Right cardiac atrium (tissue), 5 donors: Measurements from ENCODE around the gene TKTL1. TPM values are rescaled to one million over a fixed set of nuclear protein-coding genes. Genes with fewer than 3 reads are reported as not detected.
"Not testable (repeated sequence)": the region's sequence is repeated elsewhere in the genome, so short reads cannot be mapped to it uniquely, and the experiment has no call there.

ENCODE experiments used
- ATAC-seq, 2 donors: fragments of 200-7000 bp; cut with Tn5 transposase; one replicate each; pipeline versions ENCODE4 v1.8.0 to v1.9.1; 2020; ENCODE audit warnings: moderate library complexity in 2 of 2, mild to moderate bottlenecking in 1 of 2
- DNase-seq, 3 donors: peaks; one replicate each; pipeline ENCODE4 v3.0.0-alpha.2; 2020
- H3K27ac ChIP-seq: one replicate; pipeline ENCODE4 v1.5.1; 2013; ENCODE audit warnings: mild to moderate bottlenecking, low read length, control low read depth, moderate library complexity
- H3K27me3 ChIP-seq: one replicate; pipeline ENCODE4 v1.6.1; 2013; ENCODE audit not compliant: control insufficient read depth, insufficient read depth
- H3K4me1 ChIP-seq: one replicate; pipeline ENCODE4 v1.6.1; 2013; ENCODE audit warnings: low read length; ENCODE audit not compliant: control insufficient read depth, insufficient read depth
- H3K4me3 ChIP-seq: one replicate; pipeline ENCODE4 v1.5.1; 2013; ENCODE audit warnings: low read length, control low read depth
- H3K9me3 ChIP-seq: one replicate; pipeline ENCODE4 v1.6.1; 2013; ENCODE audit warnings: low read length; ENCODE audit not compliant: control insufficient read depth
- WGBS: extraction: QIAGEN DNeasy Blood & Tissue Kit; methylation state at CpG from one replicate; pipeline ENCODE4 v1.1.7; 2013; 5-methylcytosine and 5-hydroxymethylcytosine counted together
- intact Hi-C, 4 donors: fragments of 100-400 bp; cut with DNase I; formaldehyde crosslinking; loops; one replicate each; pipeline versions ENCODE4 v1.11.0 to v1.14.0; 2022 to 2023
- long read RNA-seq, 4 donors: library from polyadenylated mRNA; unstranded; transcript quantifications; one replicate each; pipeline ENCODE4 v2.0.0, GENCODE V29; 2020 to 2021
- polyA plus RNA-seq: library from polyadenylated mRNA; stranded (reverse); fragments of 200-250 nt; gene quantifications from one replicate; pipeline ENCODE4 v1.2.3, GENCODE V29; 2013
- total RNA-seq, 4 donors: library from RNA; stranded (reverse); fragmentation: NEBNext Ultra II Directional; extraction: Animal tissue kit (Norgen Biotek cat#: 25700); gene quantifications; one replicate each; pipeline ENCODE4 v1.2.1, GENCODE V29; 2021
- donor health status: healthy with polysubstance abuse.
- donor health status: DM: no; HTN: yes; CAD: no.
- donor health status: DM: no; HTN: no; CAD: no.
- donor health status: DM: no; HTN: yes; CAD: no; lungs with severe emphysema.
- donor health status: DM: yes; HTN: yes; CAD: no.

The TKTL1 gene
- total RNA-seq (10 to 100 TPM in 1 of 4 donors, 1 to 10 TPM in 3; 5.5 to 11.9 (median 9.1) TPM), polyA plus RNA-seq (6.0 TPM)
- long read RNA-seq, donor 1, partial matches to known transcripts: 2 of 10 reads
- long read RNA-seq, donor 1, other reads (novel, unspliced or antisense): 8 of 10 reads
- long read RNA-seq, donor 2, partial matches to known transcripts: 1 of 5 reads
- long read RNA-seq, donor 2, other reads (novel, unspliced or antisense): 3 of 5 reads
- long read RNA-seq, donor 3, partial matches to known transcripts: 6 of 12 reads
- long read RNA-seq, donor 3, other reads (novel, unspliced or antisense): 3 of 12 reads
- long read RNA-seq, donor 4, partial matches to known transcripts: 1 of 3 reads
- long read RNA-seq, donor 4, other reads (novel, unspliced or antisense): 0 of 3 reads

DNA sequence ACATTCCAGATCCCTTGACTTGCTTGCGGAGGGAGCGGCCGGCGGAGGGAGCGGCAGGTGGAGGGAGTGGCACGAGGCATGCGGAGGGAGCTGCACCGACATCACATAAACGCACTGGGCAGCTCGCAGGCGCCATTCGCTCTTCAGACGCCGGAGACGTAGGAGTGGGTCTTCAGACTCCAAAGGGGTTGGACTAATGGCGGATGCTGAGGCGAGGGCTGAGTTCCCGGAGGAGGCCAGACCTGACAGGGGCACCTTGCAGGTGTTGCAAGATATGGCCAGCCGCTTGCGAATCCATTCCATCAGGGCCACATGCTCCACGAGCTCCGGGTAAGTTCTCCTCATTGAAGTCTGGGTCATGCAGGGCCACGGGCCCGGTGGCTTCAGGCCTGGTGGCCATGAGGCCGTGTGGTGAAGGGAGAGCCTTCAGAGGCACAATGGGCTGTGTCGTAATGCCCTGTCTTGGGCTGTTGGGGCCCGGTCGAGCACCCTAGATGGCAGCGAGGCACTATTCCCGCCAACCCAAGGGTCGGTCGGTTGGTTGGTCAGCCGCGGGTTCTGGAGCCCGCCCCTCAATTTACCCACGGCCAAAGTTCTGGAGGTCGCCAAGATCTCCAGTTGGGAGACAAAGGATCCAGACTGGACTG lies at the start of gene TKTL1:
TSS of gene TKTL1 (plus strand) at position 132 of the 647 bp plus-strand sequence. CDS start at position 197, 65 bp downstream.
- Histone ChIP-seq H3K4me3 (no peak within 1 kb of the TSS), H3K27ac (no peak within 1 kb of the TSS), H3K9me3 (no peaks in the 10 kb centered on the region), H3K4me1 (no peaks in the 10 kb centered on the region), H3K27me3 (no peaks in the 10 kb centered on the region)
- WGBS: 98% methylated on average over 37 of the region's 37 CpGs
- DNase-seq (no peak), ATAC-seq (no peak)
- intact Hi-C loops: no loop called here

GRCh38 chrX:154247377-154248045 lies 48.1 kb upstream of the TKTL1 start:
- H3K9me3 ChIP-seq, H3K27ac ChIP-seq, H3K27me3 ChIP-seq, intact Hi-C loops, DNase-seq, H3K4me1 ChIP-seq, H3K4me3 ChIP-seq: not testable (repeated sequence)
- no CpG with 5 or more reads among the region's 17 CpGs for WGBS
- peak; percentile 92 to 97 for ATAC-seq

GRCh38 chrX:154248076-154248475 lies 47.5 kb upstream of the TKTL1 start:
- H3K27me3 ChIP-seq, H3K4me3 ChIP-seq, DNase-seq, H3K27ac ChIP-seq, intact Hi-C loops, H3K9me3 ChIP-seq, H3K4me1 ChIP-seq: not testable (repeated sequence)
- WGBS: no CpG with 5 or more reads among the region's 10 CpGs
- ATAC-seq: peak in 1 of 2 donors; percentile 9

GRCh38 chrX:154257282-154257681 lies 38.3 kb upstream of the TKTL1 start, which contains the start of gene OPN1MW3:
Gene OPN1MW3 (plus strand): TSS chrX:154257582. CDS start chrX:154257620, 38 bp downstream.
- H3K27ac ChIP-seq, H3K4me1 ChIP-seq, H3K27me3 ChIP-seq, H3K9me3 ChIP-seq, DNase-seq, H3K4me3 ChIP-seq, intact Hi-C loops, ATAC-seq: not testable (repeated sequence)
- no CpG with 5 or more reads among the region's 17 CpGs for WGBS

GRCh38 chrX:154258711-154259110 lies 36.9 kb upstream of the TKTL1 start:
- DNase-seq, H3K27ac ChIP-seq, H3K9me3 ChIP-seq, H3K4me3 ChIP-seq, intact Hi-C loops, ATAC-seq, H3K4me1 ChIP-seq, H3K27me3 ChIP-seq: not testable (repeated sequence)
- WGBS: no CpG with 5 or more reads among the region's 10 CpGs

DNA sequence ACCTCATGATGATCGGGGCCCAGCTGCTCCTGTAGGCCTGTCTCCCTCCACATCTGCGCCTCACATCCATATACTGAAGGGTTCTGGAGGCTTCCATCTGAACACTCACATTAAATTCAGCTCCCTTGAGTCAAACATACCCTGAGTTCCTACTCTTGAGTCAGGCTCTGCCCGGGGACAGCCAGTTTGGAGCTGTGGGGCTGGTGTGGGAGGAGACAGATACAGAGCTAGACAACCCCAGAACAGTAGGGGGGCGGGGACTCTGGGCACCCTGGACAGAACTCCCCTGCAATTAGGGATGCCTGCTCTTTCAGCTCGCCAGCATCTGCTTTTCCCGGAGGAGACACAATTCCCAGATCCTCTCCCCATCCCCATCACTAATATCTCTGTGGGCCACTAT lies 32.5 kb upstream of the TKTL1 start:
- H3K4me3 ChIP-seq, DNase-seq, H3K27me3 ChIP-seq, ATAC-seq, H3K4me1 ChIP-seq, H3K9me3 ChIP-seq, H3K27ac ChIP-seq, intact Hi-C loops: not testable (repeated sequence)
- no CpG with 5 or more reads among the region's 6 CpGs for WGBS

DNA sequence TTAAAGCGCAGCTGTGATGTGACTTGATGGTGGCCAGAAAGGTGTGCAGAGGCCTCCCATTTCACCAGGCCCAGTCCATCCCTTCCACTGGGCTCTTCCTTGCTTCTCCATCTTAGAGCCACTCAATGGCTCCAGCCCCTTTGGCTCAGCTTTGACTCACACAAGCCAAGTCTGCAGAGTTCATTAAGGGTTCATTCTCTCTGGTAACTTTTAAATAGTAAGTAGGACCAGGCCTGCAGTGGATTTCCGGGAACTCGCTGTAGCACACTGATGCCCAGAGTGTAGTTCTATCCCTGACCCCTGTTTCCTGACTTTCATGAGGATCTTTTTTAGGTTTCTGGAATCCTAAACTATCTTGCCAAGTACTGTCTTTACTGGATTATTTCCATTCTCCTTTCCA lies 26.4 kb upstream of the TKTL1 start:
- DNase-seq, H3K27me3 ChIP-seq, intact Hi-C loops, H3K4me1 ChIP-seq, H3K9me3 ChIP-seq, H3K27ac ChIP-seq, H3K4me3 ChIP-seq: not testable (repeated sequence)
- peak; percentile 74 to 84 for ATAC-seq
- no CpG with 5 or more reads among the region's 3 CpGs for WGBS

- H3K4me1 ChIP-seq, intact Hi-C loops, H3K9me3 ChIP-seq, H3K4me3 ChIP-seq, H3K27me3 ChIP-seq, DNase-seq, H3K27ac ChIP-seq: not testable (repeated sequence)
- WGBS: no CpG with 5 or more reads among the region's 23 CpGs
- ATAC-seq: peak; percentile 91 to 98
Observed at GRCh38 chrX:154284489-154285338, 10.9 kb upstream of the TKTL1 start.

DNA sequence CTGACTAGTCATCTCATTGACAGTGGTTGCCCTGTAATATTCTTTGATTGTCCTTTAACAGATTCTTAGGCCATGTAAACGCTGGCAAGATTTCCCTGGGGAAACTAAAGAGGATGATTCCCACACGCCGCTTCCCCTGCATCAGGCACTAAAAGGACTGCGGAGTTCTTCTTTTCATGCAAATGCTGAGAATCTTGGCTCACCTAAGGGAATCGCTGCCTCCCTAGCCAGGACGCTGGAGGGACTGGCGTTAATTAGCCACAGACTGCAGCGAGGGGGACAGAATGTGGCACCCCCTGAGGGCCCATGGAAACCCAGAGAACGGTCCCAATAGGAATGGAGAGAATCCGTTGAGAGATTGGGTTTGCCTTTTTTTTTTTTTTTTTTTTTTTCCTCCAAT lies 9.2 kb upstream of the TKTL1 start:
- H3K4me1 ChIP-seq, DNase-seq, H3K27ac ChIP-seq, H3K27me3 ChIP-seq, H3K4me3 ChIP-seq, ATAC-seq, intact Hi-C loops, H3K9me3 ChIP-seq: not testable (repeated sequence)
- WGBS: no CpG with 5 or more reads among the region's 10 CpGs

DNA sequence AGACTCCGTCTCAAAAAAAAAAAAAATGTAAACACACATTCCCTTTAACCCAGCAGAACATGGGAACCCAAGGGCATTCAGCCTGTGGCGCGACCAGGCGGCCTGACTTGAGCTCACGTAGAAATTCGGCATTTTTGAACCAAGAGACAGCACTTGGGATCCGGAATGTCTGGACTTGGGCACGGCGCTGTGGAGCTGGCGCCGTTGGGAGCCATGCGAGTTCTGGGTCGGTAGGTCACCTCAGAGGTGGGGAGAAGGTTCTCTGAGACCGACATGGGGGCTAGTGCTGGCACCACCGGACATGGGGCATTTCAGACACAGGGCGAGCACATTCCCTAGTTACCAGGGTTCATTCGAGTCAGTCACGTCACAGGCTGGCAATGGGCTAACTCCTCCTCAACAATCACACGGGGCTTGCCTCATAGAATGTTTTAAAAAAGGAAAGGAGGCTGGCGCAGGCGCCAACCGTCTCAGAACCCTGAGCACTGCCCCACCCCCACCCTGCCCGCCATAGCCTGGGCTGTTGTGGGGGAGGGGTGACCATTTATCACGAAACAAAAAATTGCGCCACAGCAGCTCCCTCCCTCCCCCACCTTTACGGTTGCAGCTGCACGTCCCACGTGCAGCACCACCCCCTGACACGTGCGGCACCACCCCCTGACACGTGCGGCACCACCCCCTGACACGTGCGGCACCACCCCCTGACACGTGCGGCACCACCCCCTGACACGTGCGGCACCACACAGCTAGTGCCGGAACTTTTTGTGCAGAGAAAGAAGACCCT lies 612 bp upstream of the TKTL1 start, which contains the start of gene TEX28:
TSS of gene TEX28 (minus strand) at position 334 of the 784 bp plus-strand sequence. CDS start 3,007 bp downstream, outside the sequence.
- H3K4me1 ChIP-seq: no peaks in the 10 kb centered on the region
- DNase-seq (no peak), ATAC-seq (no peak)
- H3K27ac ChIP-seq: no peak within 1 kb of the TSS
- 91% methylated on average over 39 of the region's 39 CpGs for WGBS
- H3K4me3 ChIP-seq: no peak within 1 kb of the TSS
- H3K27me3 ChIP-seq: no peaks in the 10 kb centered on the region
- intact Hi-C loops: no loop called here
- no peaks in the 10 kb centered on the region for H3K9me3 ChIP-seq
